IPS-11a (cell line): ENCODE results near the gene MAG.

Source experiments
- H3K4me3 ChIP-seq: one replicate; pipeline ENCODE4 v1.5.1; 2013; ENCODE audit warnings: low read depth, low read length, control low read depth

Gene MAG

DNA sequence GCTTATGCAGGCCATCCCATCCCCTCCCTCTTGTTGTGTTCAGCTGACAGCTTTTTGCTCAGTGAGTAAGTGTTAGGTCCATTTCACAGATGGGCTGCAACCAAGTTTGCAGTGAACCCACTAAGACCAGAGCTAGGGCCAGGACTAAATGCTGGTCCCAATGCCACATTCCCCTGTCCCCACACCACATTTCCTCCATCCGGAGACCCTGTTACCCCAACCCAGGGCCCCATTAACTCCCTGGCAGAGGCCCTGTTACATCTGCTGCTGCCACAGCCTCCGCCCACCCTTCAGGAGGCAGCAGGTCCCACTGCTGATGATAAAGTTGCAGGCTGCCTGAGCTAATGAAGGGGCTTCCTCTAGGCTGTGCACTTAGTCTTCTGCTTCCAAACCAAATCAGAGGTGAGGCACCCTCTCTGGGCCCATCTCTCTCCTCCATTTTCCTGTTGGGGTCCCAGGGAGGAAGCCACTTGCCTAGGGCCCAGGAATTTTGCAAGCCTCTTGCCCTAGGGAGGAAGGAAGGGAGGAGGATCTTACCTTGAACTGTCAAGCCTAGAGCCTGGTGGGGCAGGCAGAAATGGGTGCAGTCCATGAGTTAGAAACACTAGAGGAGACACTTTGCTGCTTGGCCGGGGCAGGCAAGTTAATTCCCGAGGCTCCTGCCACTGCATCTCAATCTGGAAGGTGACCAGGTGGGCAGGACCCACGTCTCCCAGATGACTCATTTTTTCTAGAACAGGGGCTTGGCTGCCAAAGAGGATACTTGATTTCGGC is 26.6 kb upstream of the MAG start:
- no peak overlapping the region for H3K4me3 ChIP-seq

DNA sequence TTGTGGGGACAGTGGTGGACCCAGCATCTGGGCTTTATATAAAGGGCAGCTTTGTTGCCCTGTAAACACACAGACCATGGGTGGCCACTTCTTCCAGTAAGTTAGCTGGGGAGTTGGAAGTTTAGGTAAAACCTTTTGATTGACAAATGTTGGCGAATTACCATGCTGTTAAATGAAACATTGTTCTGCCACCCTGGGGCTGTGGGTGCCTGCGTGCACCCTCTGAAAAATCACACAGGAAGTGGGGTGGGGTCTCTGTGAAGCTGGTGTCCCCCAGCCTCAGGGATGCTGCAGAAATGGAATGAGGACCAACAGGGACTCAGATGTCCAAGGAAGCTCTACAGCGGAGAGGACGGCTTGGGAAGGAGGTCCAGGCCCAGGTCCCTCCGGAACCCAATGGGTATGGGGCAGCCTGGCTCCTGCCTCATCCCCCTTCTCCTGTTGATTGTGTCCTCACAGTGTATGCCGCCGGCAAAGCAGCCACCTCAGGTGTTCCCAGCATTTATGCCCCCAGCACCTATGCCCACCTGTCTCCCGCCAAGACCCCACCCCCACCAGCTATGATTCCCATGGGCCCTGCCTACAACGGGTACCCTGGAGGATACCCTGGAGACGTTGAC is 26.0 kb upstream of the MAG start:
- no peak overlapping the region for H3K4me3 ChIP-seq

DNA sequence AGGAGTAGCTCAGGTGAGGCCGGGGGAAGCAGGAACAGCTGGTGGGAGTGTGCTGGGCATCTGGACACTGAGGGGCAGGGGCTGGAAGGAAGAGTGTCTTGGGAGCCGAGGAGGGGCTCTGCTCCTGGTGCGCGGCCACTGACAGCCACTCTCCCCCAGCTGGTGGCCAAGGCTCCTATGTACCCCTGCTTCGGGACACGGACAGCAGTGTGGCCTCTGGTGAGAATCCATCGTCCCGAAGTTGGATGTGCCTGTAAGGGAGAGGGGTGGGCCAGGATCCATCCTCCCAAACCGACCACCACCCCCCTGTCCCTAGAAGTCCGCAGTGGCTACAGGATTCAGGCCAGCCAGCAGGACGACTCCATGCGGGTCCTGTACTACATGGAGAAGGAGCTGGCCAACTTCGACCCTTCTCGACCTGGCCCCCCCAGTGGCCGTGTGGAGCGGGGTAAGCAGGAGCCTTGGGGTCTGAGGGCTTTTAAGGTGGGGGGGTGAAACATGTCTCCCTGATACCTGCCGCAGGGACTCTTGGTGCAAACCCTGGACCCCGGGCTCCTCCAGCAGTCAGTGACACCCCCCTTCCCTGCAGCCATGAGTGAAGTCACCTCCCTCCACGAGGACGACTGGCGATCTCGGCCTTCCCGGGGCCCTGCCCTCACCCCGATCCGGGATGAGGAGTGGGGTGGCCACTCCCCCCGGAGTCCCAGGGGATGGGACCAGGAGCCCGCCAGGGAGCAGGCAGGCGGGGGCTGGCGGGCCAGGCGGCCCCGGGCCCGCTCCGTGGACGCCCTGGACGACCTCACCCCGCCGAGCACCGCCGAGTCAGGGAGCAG is 25.2 kb upstream of the MAG start:
- H3K4me3 ChIP-seq: peak overlapping the region; percentile 63

DNA sequence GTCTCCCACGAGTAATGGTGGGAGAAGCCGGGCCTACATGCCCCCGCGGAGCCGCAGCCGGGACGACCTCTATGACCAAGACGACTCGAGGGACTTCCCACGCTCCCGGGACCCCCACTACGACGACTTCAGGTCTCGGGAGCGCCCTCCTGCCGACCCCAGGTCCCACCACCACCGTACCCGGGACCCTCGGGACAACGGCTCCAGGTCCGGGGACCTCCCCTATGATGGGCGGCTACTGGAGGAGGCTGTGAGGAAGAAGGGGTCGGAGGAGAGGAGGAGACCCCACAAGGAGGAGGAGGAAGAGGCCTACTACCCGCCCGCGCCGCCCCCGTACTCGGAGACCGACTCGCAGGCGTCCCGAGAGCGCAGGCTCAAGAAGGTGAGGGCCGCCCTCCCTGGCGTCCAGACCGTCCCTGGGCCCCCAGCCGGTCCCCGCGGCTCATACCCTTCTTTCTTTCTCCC is 24.6 kb upstream of the MAG start:
- peak overlapping the region; percentile 63 for H3K4me3 ChIP-seq

DNA sequence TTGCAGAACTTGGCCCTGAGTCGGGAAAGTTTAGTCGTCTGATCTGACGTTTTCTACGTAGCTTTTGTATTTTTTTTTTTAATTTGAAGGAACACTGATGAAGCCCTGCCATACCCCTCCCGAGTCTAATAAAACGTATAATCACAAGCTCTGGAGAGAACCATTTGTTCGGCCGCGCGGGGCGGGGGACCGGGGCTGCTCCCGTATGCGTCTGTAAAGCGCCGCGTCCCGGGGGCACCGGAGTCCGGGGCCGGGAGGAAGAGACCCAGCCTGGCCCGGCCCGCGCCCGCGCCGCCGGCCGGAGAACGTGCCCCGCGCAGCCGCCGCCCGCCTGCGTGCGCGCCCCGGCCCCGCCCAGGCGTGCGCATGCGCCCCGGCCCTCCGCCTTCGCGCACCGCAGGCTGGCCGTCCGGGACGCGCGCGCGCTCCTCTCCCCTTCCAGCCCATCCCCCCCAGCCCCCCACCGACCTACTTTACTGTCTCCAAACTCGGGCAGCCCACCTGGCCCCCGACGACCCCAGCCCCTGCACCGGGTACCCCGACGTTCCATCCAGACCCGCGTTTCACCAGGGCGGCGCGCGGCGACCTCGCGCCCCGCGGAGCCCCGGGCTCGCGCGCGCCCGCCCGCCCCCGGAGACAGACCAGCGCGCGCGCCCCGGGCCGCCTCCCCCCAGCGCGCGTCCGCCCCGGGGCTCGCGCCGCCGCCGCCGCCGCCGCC is 24.0 kb upstream of the MAG start:
- peak overlapping the region; percentile 63 for H3K4me3 ChIP-seq

DNA sequence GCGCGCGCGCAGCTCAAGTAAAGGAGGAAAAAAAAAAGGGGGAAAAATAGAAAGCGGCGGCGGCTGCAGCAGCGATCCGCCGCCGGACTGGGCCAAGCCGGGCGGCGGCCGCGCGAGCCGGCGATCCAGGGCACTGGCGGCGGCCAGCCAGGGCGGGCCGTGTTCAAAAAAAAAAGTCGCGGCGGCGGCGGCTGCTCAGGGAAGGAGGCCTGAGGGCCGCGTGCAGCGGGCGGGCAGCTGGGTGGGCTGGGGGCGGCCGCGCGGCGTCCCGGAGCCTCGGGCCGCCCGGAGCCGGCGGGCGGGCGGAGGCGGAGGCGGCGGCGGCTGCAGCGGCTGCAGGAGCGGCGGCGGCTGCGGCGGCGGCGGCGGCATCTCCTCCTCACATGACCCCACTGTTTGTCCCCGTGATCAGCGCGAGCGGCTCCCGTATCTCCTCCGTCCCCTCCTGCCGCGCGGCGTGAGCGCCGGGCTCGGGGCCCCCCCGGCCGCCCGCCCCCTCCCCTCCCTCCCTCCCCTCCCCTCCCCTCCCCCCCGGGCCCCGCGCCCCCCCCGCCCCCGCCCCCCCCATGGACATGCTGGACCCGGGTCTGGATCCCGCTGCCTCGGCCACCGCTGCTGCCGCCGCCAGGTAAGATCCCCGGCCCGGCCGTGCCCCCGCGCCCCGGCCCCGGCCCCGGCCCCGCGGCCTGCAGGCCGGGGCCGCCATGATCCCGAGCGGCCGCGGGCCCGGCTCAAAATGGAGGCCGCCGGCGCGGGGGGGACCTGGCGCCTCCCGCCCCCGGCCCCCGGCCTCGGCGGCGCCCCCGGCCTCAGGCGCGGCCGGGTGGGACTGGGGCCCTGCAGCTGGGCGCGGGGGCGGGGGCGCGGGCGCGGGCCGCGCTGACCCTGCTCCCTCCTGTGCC is 23.2 kb upstream of the MAG start, which contains the start of gene USF2:
Gene USF2, plus strand, starts transcription at position 427 of the 902 bp plus-strand sequence. Its CDS starts 140 bp downstream, at position 567.
- peak within 1 kb of the TSS; percentile 75 for H3K4me3 ChIP-seq

DNA sequence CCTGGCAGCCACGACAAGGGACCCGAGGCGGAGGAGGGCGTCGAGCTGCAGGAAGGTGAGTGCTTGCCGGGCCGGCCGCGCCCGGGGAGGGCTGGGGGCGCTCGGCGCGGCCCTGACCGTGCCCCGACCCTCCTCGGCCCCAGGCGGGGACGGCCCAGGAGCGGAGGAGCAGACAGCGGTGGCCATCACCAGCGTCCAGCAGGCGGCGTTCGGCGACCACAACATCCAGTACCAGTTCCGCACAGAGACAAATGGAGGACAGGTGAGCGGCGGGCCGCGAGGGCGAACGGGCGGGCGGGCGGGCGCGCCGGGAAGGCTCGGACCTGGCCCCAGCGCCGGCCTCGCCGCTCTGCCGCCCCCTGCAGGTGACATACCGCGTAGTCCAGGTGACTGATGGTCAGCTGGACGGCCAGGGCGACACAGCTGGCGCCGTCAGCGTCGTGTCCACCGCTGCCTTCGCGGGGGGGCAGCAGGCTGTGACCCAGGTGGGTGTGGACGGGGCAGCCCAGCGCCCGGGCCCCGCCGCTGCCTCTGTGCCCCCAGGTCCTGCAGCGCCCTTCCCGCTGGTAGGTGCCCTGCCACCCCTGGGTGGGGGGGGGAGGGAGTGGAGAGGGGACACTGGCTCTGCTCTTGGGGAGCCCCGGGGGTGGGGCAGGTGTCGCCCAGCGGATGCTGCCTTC is 22.4 kb upstream of the MAG start:
- peak overlapping the region; percentile 75 for H3K4me3 ChIP-seq

DNA sequence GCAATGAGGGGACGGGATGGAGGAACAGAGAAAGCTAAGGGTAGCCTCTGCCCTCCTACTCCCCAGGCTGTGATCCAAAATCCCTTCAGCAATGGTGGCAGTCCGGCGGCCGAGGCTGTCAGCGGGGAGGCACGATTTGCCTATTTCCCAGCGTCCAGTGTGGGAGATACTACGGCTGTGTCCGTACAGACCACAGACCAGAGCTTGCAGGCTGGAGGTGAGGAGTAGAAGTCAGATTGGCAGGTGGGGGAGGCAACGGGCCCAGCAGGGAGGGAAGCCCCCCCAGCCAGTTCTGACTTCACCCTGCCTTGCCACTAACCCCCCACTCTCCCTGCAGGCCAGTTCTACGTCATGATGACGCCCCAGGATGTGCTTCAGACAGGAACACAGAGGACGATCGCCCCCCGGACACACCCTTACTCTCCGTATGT is 21.6 kb upstream of the MAG start:
- H3K4me3 ChIP-seq: no peak overlapping the region

DNA sequence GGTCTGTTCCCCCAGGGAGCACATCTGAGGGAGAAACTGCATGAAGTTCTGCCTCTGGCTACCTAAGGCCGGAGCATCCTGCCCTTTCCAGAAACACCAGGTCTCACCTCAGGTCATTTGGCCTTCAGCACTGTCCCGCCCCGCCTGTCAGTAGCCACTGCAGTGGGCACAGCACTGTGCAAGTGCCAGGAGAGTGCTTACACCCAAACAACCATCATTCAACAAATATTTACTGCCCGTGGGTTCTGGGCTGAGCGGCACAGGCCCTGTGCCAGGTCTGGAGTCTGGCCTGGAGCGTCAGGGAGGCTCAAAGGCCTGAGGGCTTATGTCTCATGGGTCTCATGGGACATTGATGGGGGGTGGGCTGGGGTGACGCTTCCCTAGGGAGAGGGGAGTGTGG is 20.4 kb upstream of the MAG start:
- H3K4me3 ChIP-seq: no peak overlapping the region

DNA sequence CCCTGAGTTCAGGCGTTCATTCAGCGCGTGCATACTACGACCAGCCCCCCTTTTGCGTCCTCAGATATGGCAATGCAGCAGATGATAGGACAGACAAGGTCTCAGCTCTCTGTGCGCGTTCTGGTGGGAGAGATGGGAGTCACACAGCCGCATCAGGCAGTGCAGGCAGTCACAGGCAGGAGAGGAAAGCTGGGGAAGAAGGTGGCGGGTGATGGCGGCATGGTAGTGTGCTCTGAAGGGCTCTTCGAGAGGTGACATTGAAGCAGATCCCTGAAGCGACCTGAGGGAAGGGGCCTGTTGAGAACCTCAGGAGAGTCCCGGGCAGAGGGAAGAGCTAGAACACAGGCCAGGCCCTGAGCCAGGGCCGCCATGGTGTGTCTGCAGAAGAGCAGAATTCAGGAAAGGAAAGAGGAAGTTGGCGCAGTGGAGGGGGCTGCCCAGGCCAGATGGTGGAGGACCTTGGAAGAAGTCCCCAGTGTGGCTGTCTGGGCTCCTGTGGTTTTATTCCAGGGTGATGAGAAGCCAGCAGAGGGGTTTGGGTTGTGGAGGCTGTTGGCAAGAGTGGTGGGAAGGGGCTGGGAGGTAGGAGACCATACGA is 19.7 kb upstream of the MAG start:
- H3K4me3 ChIP-seq: no peak overlapping the region

DNA sequence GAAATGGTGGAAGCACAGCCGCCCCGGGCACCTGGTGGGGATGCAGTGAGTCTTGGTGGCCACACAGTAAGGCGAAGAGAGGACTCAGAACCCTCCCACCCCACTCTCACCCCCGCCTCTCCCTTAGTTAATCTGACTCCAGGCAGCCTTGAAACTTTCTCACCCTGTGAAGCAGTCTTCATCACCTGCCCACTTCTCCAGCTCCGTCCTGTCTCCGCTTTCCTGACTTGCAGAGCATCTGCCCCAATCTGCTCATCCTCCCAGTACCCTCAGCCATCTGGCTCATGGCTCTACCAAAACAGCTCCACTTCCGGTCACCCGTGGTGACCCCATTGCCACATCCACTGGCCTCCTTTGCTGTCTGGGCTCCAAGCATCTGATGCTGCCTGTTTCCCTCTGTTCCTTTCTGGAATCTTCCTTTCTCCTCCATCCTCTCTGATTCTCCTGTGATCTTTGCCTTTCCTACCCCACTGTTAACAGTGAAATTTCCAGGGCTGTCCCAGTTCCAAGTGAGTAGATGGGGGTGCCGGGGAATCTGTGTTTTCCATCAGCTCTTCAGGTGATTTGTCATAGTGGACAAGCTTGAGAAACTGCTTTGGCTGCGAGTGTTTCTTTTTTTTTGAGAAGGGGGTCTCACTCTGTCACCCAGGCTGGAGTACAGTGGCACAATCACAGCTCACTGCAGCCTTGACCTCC is 18.9 kb upstream of the MAG start:
- H3K4me3 ChIP-seq: no peak overlapping the region

DNA sequence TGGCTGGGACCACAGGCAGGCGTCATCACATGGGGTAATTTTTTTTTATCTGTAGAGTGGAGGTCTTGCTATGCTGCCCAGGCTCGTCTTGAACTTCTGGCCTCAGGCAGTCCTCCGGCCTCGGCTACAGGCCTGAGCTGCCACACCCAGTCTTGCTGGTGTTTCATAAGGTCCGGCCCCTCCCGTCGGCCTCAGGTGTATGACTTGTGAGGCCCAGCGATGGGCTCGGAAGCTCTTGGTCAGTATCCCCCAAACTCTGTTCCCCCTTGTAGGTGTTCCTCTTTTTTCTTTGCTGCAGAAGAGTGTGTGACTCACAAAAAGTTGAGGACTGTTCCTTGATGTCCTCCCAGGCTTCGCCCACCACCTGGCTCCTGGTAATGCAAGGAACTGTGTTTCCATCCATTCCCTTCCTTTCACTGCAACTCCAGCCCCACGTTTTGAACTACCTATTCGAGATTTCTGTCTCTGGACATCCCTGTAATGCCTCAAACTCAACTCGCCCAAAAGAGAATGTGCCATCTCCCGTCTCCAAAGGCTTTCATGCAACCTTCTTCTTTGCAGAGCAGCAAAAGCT is 18.2 kb upstream of the MAG start:
- H3K4me3 ChIP-seq: no peak overlapping the region

DNA sequence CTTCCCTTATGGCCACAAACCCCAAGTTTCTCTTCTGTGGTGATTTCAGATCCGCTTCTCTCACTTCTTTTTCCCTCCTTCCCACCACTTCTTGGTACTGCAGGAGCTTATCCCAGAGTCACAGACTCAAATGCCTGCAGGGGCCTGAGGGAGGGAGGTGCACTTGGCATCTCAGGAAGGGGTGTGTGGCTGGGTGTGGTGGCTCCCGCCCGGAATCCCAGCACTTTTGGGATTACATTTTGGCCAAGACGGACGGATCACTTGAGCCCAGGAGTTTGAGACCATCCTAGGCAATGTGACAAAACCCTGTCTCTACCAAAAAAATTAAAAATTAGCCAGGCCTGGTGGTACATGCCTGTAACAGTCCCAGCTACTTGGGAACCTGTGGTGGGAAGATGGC is 17.6 kb upstream of the MAG start:
- H3K4me3 ChIP-seq: no peak overlapping the region

DNA sequence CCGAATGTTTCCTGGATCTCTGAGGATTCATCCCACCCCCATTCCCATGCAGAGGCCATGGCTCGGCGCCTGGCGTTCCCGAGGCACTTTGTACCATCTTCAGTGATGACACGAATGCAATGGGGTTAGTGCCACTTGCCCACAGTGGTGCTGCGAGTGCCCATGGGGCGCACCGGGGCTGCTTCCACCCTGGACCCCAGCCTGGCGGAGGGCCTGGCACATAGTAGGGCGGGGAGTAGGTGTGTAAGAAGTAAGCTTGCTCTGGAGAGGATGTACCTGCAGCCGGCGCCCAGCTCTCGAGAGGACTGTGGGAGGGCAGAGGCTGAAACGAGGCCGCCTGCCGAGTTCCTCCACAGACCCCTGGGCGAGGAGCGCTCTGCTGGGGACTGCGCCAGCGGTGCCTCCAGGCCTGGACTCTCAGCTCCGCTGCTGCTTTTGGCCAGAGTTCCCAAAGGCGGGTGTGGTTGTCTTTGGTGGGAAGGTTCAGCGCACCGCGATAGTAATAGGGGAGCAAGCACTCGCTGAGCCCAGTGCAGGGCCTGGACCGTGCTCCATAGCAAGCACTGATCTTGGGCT is 15.2 kb upstream of the MAG start:
- no peak overlapping the region for H3K4me3 ChIP-seq

DNA sequence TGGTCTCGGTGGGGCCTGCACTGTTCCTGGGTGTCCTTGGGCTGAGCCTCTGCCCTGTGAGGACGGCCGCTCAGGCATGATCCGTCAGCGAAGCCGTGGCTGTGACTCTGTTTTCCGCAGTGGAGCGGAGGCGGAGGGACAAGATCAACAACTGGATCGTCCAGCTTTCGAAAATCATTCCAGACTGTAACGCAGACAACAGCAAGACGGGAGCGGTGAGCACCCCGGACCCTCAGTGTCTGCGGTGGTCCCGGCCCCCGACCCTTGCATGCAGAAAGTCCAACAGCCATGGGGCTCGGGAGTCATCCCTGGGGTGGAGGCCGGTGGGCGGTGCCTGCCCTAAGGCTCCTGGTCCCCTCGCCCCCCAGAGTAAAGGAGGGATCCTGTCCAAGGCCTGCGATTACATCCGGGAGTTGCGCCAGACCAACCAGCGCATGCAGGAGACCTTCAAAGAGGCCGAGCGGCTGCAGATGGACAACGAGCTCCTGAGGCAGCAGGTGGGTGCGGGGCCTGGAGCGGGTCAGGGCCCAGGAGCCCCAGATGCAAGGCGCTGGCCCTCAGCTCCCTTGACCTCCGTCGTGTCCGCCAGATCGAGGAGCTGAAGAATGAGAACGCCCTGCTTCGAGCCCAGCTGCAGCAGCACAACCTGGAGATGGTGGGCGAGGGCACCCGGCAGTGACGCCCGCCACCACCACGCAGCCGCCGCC is 13.2 kb upstream of the MAG start:
- H3K4me3 ChIP-seq: no peak overlapping the region

DNA sequence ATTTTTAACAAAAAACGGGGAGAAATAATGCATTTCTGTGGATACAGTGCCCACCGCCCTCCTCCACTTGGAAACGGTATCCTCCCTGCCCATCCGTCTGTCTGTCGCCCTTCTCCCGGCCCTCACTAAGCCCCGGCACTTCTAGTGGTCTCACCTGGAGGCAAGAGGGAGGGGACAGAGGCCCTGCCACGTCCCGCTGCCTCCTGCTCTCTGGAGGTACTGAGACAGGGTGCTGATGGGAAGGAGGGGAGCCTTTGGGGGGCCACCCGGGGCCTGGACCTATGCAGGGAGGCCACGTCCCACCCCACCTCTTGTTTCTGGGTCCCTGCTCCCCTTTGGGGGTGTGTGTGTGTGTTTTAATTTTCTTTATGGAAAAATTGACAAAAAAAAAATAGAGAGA is 12.6 kb upstream of the MAG start:
- no peak overlapping the region for H3K4me3 ChIP-seq
